HG03354 (cell line): ENCODE results near the gene TUBGCP6.

Experiments used
- ATAC-seq: cut with Tn5 transposase; IDR thresholded peaks from one replicate; pipeline ENCODE4 v1.9.1; 2021; ENCODE audit warnings: mild to moderate bottlenecking; ENCODE audit not compliant: unreplicated experiment, poor library complexity, severe bottlenecking

Gene TUBGCP6

GRCh38 chr22:50186761-50187523 is 57.9 kb downstream of the TUBGCP6 start:
- no peak for ATAC-seq

- ATAC-seq = no peak
These were observed 58.6 kb downstream of the TUBGCP6 start for GRCh38 chr22:50186181-50186714.

- peak; percentile 41 for ATAC-seq
These were observed 59.3 kb downstream of the TUBGCP6 start, which contains the start of gene TRABD for GRCh38 chr22:50185375-50186087. TSS of gene TRABD (plus strand) at chr22:50185913. CDS start at chr22:50193061, 7,148 bp downstream.

- no peak for ATAC-seq
These were observed 59.9 kb downstream of the TUBGCP6 start for GRCh38 chr22:50184902-50185374.

- ATAC-seq = no peak
These were observed 60.6 kb downstream of the TUBGCP6 start for GRCh38 chr22:50184004-50184901.

- no peak for ATAC-seq
These were observed 61.5 kb downstream of the TUBGCP6 start for GRCh38 chr22:50183141-50183971.

GRCh38 chr22:50182176-50183081 is 62.4 kb downstream of the TUBGCP6 start:
- ATAC-seq = no peak

GRCh38 chr22:50180727-50181521 is 63.9 kb downstream of the TUBGCP6 start:
- no peak for ATAC-seq

- no peak for ATAC-seq
These were observed 64.7 kb downstream of the TUBGCP6 start for GRCh38 chr22:50179937-50180726.

- ATAC-seq = no peak
These were observed 65.7 kb downstream of the TUBGCP6 start for GRCh38 chr22:50178871-50179869.

- ATAC-seq = no peak
These were observed 66.4 kb downstream of the TUBGCP6 start for GRCh38 chr22:50178471-50178864.

- no peak for ATAC-seq
These were observed 67.0 kb downstream of the TUBGCP6 start for GRCh38 chr22:50177537-50178470.

- ATAC-seq = no peak
These were observed 67.8 kb downstream of the TUBGCP6 start for GRCh38 chr22:50176850-50177536.
